ENCODE measurements around the gene ANXA6.

Gene ANXA6

DNA sequence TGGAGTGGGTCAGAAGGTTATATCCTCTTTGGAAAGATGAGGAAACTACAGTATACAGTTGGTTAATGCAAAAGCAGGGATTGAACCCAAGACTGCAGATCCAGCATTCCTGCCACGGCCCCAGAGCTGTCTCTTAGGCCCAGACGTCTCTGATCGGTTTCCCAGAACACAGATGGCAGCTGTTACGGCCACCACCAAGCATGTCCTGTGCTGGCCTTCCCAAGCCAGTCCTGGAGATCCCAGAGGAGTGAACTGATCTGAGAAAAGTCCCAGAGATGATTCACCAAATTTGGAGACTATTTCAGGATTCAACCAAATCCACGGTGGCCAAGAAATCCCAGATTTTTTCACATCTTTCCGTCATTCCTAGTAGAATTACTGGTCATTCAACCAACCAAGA is 96.8 kb downstream of the ANXA6 start:
- no peak for DNase-seq

GRCh38 chr5:151058891-151059489 is 98.6 kb downstream of the ANXA6 start:
- no peak for DNase-seq

DNA sequence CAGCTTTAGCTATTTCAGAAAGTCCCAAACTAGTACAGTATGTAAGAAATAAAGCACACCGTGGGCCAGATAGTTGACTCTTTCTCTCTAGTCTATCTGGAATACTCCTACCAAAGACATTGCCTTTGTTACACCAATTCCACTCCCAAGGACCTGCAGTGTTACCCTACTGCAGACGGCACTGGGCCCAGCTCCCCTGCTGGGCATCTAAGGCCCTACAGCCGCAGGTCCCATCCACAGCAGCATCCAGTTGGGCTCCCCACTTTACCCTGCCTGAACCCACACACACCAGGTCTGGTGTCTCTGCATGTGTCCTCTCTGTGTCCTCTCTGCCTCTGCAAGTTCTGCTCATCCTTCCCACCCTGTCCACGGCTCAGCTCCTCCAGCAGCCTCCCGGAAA is 99.3 kb downstream of the ANXA6 start:
- no peak for DNase-seq

GRCh38 chr5:151056379-151057325 is 100.9 kb downstream of the ANXA6 start:
- DNase-seq, result no peak

DNA sequence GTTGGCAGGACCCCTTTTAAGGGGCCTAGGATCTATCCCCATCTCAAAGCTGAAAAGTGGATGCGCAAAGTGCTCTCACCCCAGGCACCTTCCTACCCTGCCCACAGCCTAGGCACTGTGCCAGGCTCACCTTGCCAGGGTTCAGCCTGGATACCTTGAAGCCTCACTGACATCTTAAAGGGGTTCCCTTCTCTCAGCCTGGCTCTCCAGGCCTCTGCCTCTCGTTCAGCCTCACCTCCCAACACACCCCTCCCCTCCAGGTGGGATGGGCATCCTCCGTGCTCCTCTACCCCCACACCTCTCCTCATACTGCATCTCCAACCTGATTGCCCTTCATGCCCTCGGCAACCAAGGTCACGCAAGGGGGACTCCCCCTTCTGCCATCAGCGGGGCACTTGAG is 102.2 kb downstream of the ANXA6 start:
- DNase-seq, result no peak

DNA sequence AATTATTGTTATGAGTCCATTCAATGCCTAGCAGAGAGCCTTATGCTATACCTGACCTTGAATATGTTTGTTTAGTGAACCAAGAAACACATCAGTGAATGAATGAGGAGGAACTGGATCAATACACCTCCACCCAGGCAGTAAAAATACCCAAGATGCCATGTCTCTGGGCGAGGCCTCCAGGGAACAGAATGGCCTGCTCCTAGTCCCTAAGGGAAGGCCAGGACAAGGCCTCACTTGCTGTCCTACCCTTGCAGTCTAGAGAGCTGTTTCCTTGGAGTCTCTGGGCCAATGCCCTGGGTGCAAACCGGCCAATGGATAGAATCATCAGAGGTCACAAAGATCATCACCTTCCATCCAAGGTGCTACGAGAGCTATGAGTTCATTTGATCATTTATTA is 102.9 kb downstream of the ANXA6 start:
- DNase-seq, result no peak

- DNase-seq, result no peak
Observed at GRCh38 chr5:151053796-151054462, 103.7 kb downstream of the ANXA6 start.

GRCh38 chr5:151052836-151053235 is 104.7 kb downstream of the ANXA6 start:
- DNase-seq, result no peak

DNA sequence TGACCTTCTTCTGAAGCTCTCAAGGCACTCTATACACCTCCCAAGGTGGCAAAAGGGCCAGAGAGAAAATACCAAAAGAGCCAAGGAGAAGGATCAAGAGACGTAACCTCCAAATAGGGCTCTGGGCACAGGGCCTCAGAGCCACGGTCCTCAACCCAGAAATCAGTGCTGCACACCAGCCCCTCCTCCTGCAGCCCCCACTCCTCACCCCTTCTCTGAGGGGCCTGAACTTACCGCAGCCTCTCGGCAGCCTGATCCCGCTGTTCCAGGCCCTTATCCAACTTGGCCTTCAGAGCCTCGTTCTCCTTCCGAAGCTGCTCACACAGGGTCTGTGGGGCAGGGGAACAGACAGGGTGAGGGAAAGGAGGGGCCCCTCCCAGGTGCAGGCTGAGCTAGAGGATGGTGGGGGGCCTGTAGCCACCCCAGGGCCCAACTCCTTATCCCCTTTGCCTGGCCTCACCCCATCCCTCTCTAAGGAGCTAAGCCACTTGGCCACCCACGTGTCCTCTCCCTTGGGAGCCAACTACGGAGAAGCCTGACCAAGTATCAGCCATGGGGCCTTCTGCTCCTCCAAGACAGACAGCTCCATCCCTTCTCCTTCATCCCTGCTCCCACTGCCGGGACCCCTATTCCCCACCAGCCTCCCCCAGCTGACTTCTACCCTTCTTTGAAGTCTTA is 105.5 kb downstream of the ANXA6 start:
- DNase-seq, result no peak

- DNase-seq, result peak; percentile 23 to 68 (median 51)
Observed at GRCh38 chr5:151051066-151051930, 106.3 kb downstream of the ANXA6 start.
